SK-N-SH (cell line): ENCODE results near the gene PGLYRP3. TPM values are rescaled to one million over a fixed set of nuclear protein-coding genes. Genes with fewer than 3 reads are reported as not detected.

Experiments
- CTCF ChIA-PET: fragments of 300-600, 350-600 bp; formaldehyde crosslinking; extraction: SDS; loops from one replicate; lab custom pipeline; 2021; lab: Yijun Ruan, JAX
- POLR2A ChIA-PET: fragments of 350-600 bp; sonication (Branson Sonifier 250); formaldehyde crosslinking; extraction: SDS; loops from one replicate; lab custom pipeline; 2020; ENCODE audit warnings: antibody characterized with exemption, inconsistent platforms; lab: Yijun Ruan, JAX
- DNase-seq: peaks from one replicate; pipeline ENCODE4 v3.0.0; 2012
- H2AFZ ChIP-seq: fragments of 200-600 bp; sonication (generic); 2 replicates; pipeline ENCODE4 v1.8.1; 2016; ENCODE audit warnings: antibody characterized with exemption, mild to moderate bottlenecking, low read depth
- H3F3A ChIP-seq: fragments of 200-600 bp; sonication (generic); replicated peaks from 2 replicates; pipeline ENCODE3; 2016; ENCODE audit warnings: antibody characterized with exemption, mild to moderate bottlenecking; ENCODE audit not compliant: insufficient read depth
- H3K27ac ChIP-seq, 2 experiments: fragments of 200-500 bp in 1 of 2; fragments of 200-600 bp in 1 of 2; sonication (Bioruptor generic) in 1 of 2; sonication (generic), shearing (Covaris generic) in 1 of 2; 2 replicates each; pipeline versions ENCODE4 v1.5.1 to v1.6.1; 2014 to 2016; ENCODE audit warnings: low read depth in 2 of 2, inconsistent platforms in 1 of 2, low read length in 1 of 2, mild to moderate bottlenecking in 1 of 2, mixed read lengths in 1 of 2
- H3K27me3 ChIP-seq: fragments of 200-600 bp; sonication (generic), shearing (Covaris generic); 2 replicates; pipeline ENCODE4 v1.6.1; 2016; ENCODE audit warnings: mixed run types; ENCODE audit not compliant: insufficient read depth
- H3K36me3 ChIP-seq, 2 experiments: fragments of 200-500 bp in 1 of 2; fragments of 200-600 bp in 1 of 2; sonication (Bioruptor generic) in 1 of 2; sonication (generic) in 1 of 2; replicated peaks in 1 of 2; 2 replicates each; pipeline versions ENCODE3 to v1.5.1; 2014 to 2016; ENCODE audit warnings: low read length in 1 of 2, mild to moderate bottlenecking in 1 of 2; ENCODE audit not compliant: insufficient read depth in 2 of 2, control insufficient read depth in 1 of 2
- H3K4me1 ChIP-seq, 2 experiments: fragments of 200-500 bp in 1 of 2; fragments of 200-600 bp in 1 of 2; sonication (Bioruptor generic) in 1 of 2; sonication (generic), shearing (Covaris generic) in 1 of 2; 2 replicates each; pipeline versions ENCODE4 v1.5.1 to v1.6.1; 2014 to 2016; ENCODE audit warnings: low read depth in 1 of 2, low read length in 1 of 2, mixed run types in 1 of 2; ENCODE audit not compliant: insufficient read depth in 2 of 2, control insufficient read depth in 1 of 2
- H3K4me2 ChIP-seq: fragments of 200-600 bp; sonication (generic), shearing (Covaris generic); 2 replicates; pipeline ENCODE4 v1.6.1; 2017; ENCODE audit warnings: mixed run types
- H3K4me3 ChIP-seq, 2 experiments: fragments of 200-500 bp in 1 of 2; fragments of 200-600 bp in 1 of 2; sonication (Bioruptor generic) in 1 of 2; sonication (generic), shearing (Covaris generic) in 1 of 2; 2 replicates each; pipeline versions ENCODE4 v1.5.1 to v1.8.1; 2014 to 2016; ENCODE audit warnings: low read depth in 2 of 2, inconsistent platforms in 1 of 2, low read length in 1 of 2, mild to moderate bottlenecking in 1 of 2, mixed read lengths in 1 of 2, moderate library complexity in 1 of 2
- H3K79me2 ChIP-seq: fragments of 200-600 bp; sonication (generic); 2 replicates; pipeline ENCODE4 v1.8.1; 2017; ENCODE audit warnings: mild to moderate bottlenecking; ENCODE audit not compliant: insufficient read depth
- H3K9ac ChIP-seq: fragments of 200-600 bp; sonication (generic); 2 replicates; pipeline ENCODE4 v1.6.1; 2017; ENCODE audit warnings: mixed run types
- H3K9me2 ChIP-seq: fragments of 200-600 bp; sonication (generic); 2 replicates; pipeline ENCODE4 v1.6.1; 2017; ENCODE audit warnings: mixed run types
- H3K9me3 ChIP-seq: fragments of 200-600 bp; sonication (generic); 2 replicates; pipeline ENCODE4 v1.6.1; 2017; ENCODE audit warnings: mixed run types, mild to moderate bottlenecking, moderate library complexity
- H4K20me1 ChIP-seq: fragments of 200-600 bp; sonication (generic); 2 replicates; pipeline ENCODE4 v1.6.1; 2017; ENCODE audit warnings: mild to moderate bottlenecking, mixed run types; ENCODE audit not compliant: insufficient read depth
- CHD2 ChIP-seq: fragments of 150-350 bp; IDR thresholded peaks from 2 replicates; pipeline ENCODE4 v1.6.1; 2018; ENCODE audit warnings: low read length; ENCODE audit not compliant: partially characterized antibody
- CTCF ChIP-seq: fragments of 200-600 bp; sonication (generic); IDR thresholded peaks from 2 replicates; pipeline ENCODE4 v1.6.1; 2017; ENCODE audit warnings: antibody characterized with exemption, mild to moderate bottlenecking, moderate library complexity
- ELF1 ChIP-seq: IDR thresholded peaks from 2 replicates; pipeline ENCODE4 v1.4.0; 2012
- FOSL2 ChIP-seq: IDR thresholded peaks from 2 replicates; pipeline ENCODE4 v1.4.0; 2012; ENCODE audit warnings: low read depth, mild to moderate bottlenecking, moderate library complexity, borderline replicate concordance
- FOXJ3 ChIP-seq: sonication (generic); formaldehyde crosslinking; IDR thresholded peaks from 2 replicates; pipeline ENCODE4 v1.5.1; 2020; ENCODE audit warnings: mild to moderate bottlenecking, missing genetic modification reagents
- FOXM1 ChIP-seq: IDR thresholded peaks from 2 replicates; pipeline ENCODE4 v1.4.0; 2012; ENCODE audit warnings: low read depth, mild to moderate bottlenecking
- GATA2 ChIP-seq: sonication (generic); formaldehyde crosslinking; IDR thresholded peaks from 2 replicates; pipeline ENCODE4 v1.5.0; 2020; ENCODE audit warnings: mild to moderate bottlenecking, missing genetic modification reagents
- IRF3 ChIP-seq: fragments of 150-350 bp; IDR thresholded peaks from 2 replicates; pipeline ENCODE4 v1.6.1; 2016; ENCODE audit warnings: mild to moderate bottlenecking, low read depth, low read length
- NFIC ChIP-seq: IDR thresholded peaks from 2 replicates; pipeline ENCODE4 v1.4.0; 2012; ENCODE audit warnings: borderline replicate concordance
- RCOR1 ChIP-seq: fragments of 150-350 bp; IDR thresholded peaks from 2 replicates; pipeline ENCODE4 v1.6.1; 2017; ENCODE audit warnings: antibody characterized with exemption, low read length
- REST ChIP-seq: IDR thresholded peaks from 2 replicates; pipeline ENCODE4 v1.6.1; 2012; ENCODE audit warnings: mild to moderate bottlenecking, low read depth, low read length, moderate library complexity
- SMC3 ChIP-seq: IDR thresholded peaks from 2 replicates; pipeline ENCODE4 v1.6.1; 2012; ENCODE audit warnings: low read depth, low read length, improper control_type of control experiment
- TCF12 ChIP-seq: IDR thresholded peaks from 2 replicates; pipeline ENCODE4 v1.4.0; 2012
- USF2 ChIP-seq: fragments of 150-350 bp; IDR thresholded peaks from 2 replicates; pipeline ENCODE4 v1.6.1; 2017; ENCODE audit warnings: antibody characterized with exemption, low read length, low read depth, borderline replicate concordance
- ZBTB33 ChIP-seq: IDR thresholded peaks from 2 replicates; pipeline ENCODE4 v1.4.0; 2012; ENCODE audit warnings: low read depth, borderline replicate concordance
- polyA plus RNA-seq, 3 experiments: library from polyadenylated mRNA; depleted of rRNA; stranded (reverse); fragments of >200 nt; gene quantifications; 2 replicates each; pipeline ENCODE4 v1.2.3, GENCODE V29; 2012

Gene PGLYRP3
- polyA plus RNA-seq, 1 of the 3 experiments (the other 2 are of a cell fraction) = not detected

GRCh38 chr1:153333902-153334301 lies 21.1 kb upstream of the PGLYRP3 start (continued):
- TF ChIP-seq REST (no peak), ZBTB33 (no peak), FOSL2 (no peak), FOXM1 (no peak), RCOR1 (no peak)

- Histone ChIP-seq H3K4me3 (no peak overlapping the region), H3K36me3 (no peaks in the 10 kb centered on the region), H3K9ac (no peak overlapping the region), H3K27me3 (no peaks in the 10 kb centered on the region), H3K27ac (no peak overlapping the region), H2AFZ (no peak overlapping the region), H3K4me1 (no peaks in the 10 kb centered on the region), H3K9me3 (no peaks in the 10 kb centered on the region), H3F3A (no peaks in the 10 kb centered on the region), H3K4me2 (no peak overlapping the region), H3K79me2 (no peaks in the 10 kb centered on the region), H4K20me1 (no peaks in the 10 kb centered on the region), H3K9me2 (no peaks in the 10 kb centered on the region)
- ChIA-PET CTCF (interaction anchor here (1.4 kb wide), 1 partner anchor 28 kb away, joined by 5 read pairs; no protein-coding TSS in a partner anchor), POLR2A (no interaction called here)
- no peak for TF ChIP-seq CHD2
- no peak for TF ChIP-seq IRF3
- no peak for TF ChIP-seq GATA2 (CRISPR knock-in tag)
- no peak for TF ChIP-seq CTCF
- TF ChIP-seq SMC3 = no peak
- no peak for TF ChIP-seq TCF12
- no peak for TF ChIP-seq FOXJ3 (CRISPR knock-in tag)
- no peak for TF ChIP-seq ELF1
- no peak for TF ChIP-seq REST
- no peak for TF ChIP-seq USF2
- no peak for TF ChIP-seq NFIC
- DNase-seq = no peak
Measured at GRCh38 chr1:153324912-153325311, 12.2 kb upstream of the PGLYRP3 start.
